PC-9 (cell line): ENCODE results near the gene RASGRF1. TPM values are rescaled to one million over a fixed set of nuclear protein-coding genes. Genes with fewer than 3 reads are reported as not detected.

ENCODE experiments used
- BruUV-seq: library from RNA; stranded (reverse); fragments of 400-500 nt; replicated peaks from 2 replicates; lab custom pipeline; 2021; lab: Mats Ljungman, UMichigan
- CTCF ChIA-PET: fragments of 300-600 bp; sonication (Branson Sonifier 250); formaldehyde crosslinking; loops from one replicate; lab custom pipeline; 2022; ENCODE audit warnings: antibody characterized with exemption; lab: Charles Lee
- POLR2A ChIA-PET: fragments of 300-600 bp; sonication (Branson Sonifier 250); formaldehyde crosslinking; loops from one replicate; lab custom pipeline; 2022; ENCODE audit warnings: antibody characterized with exemption; ENCODE audit not compliant: unreplicated experiment; lab: Charles Lee
- DNase-seq, 2 experiments: peaks; one replicate each; pipeline versions ENCODE4 v3.0.0 to v3.0.0-alpha.2; 2015 to 2022; ENCODE audit warnings: mixed read lengths in 1 of 2
- H2AFZ ChIP-seq: fragments of 200-600 bp; sonication (generic); 2 replicates; pipeline ENCODE4 v1.8.1; 2017; ENCODE audit warnings: antibody characterized with exemption
- H3F3A ChIP-seq: fragments of 200-600 bp; sonication (generic); 2 replicates; pipeline ENCODE4 v1.8.1; 2017; ENCODE audit warnings: antibody characterized with exemption, mild to moderate bottlenecking, low read depth; ENCODE audit not compliant: insufficient read depth
- H3K27ac ChIP-seq: fragments of 200-600 bp; sonication (generic); 2 replicates; pipeline ENCODE4 v1.6.1; 2016; ENCODE audit warnings: mixed run types
- H3K27me3 ChIP-seq: fragments of 200-600 bp; sonication (generic); 2 replicates; pipeline ENCODE4 v1.6.1; 2016; ENCODE audit warnings: low read depth, mixed run types; ENCODE audit not compliant: insufficient read depth
- H3K36me3 ChIP-seq: fragments of 200-600 bp; sonication (generic); 2 replicates; pipeline ENCODE4 v1.6.1; 2016; ENCODE audit warnings: low read depth, mixed run types
- H3K4me1 ChIP-seq: fragments of 200-600 bp; sonication (generic); replicated peaks from 2 replicates; pipeline ENCODE4 v1.6.1; 2016; ENCODE audit warnings: mixed run types; ENCODE audit not compliant: insufficient read depth
- H3K4me2 ChIP-seq: fragments of 200-600 bp; sonication (generic); 2 replicates; pipeline ENCODE4 v1.6.1; 2017; ENCODE audit warnings: mixed run types
- H3K4me3 ChIP-seq: fragments of 200-600 bp; sonication (generic); 2 replicates; pipeline ENCODE4 v1.6.1; 2016; ENCODE audit warnings: mixed run types
- H3K79me2 ChIP-seq: fragments of 200-600 bp; sonication (generic); 2 replicates; pipeline ENCODE4 v1.6.1; 2017; ENCODE audit warnings: low read depth, mixed run types
- H3K9me2 ChIP-seq: fragments of 200-600 bp; sonication (generic); 2 replicates; pipeline ENCODE4 v1.8.1; 2017; ENCODE audit warnings: mild to moderate bottlenecking; ENCODE audit not compliant: insufficient read depth
- H3K9me3 ChIP-seq: fragments of 200-600 bp; sonication (generic); 2 replicates; pipeline ENCODE4 v1.8.1; 2016; ENCODE audit warnings: low read depth; ENCODE audit not compliant: insufficient read depth
- H4K20me1 ChIP-seq: fragments of 200-600 bp; sonication (generic); 2 replicates; pipeline ENCODE4 v1.8.1; 2017; ENCODE audit not compliant: insufficient read depth
- EZH2 ChIP-seq: fragments of 200-600 bp; sonication (generic); IDR thresholded peaks from 2 replicates; pipeline ENCODE4 v1.8.0; 2017; ENCODE audit warnings: antibody characterized with exemption, low read depth
- intact Hi-C: fragments of 100-400 bp; cut with micrococcal nuclease; formaldehyde crosslinking; loops from one replicate; pipeline ENCODE4 v1.10.0; 2022; ENCODE audit not compliant: unreplicated experiment
- total RNA-seq: library from RNA; stranded (reverse); gene quantifications from 2 replicates; pipeline ENCODE4 v1.2.3, GENCODE V29; 2021
- TF ChIP-seq, protein P1 (sequence below): fragments of 200-600 bp; sonication (generic); conservative IDR thresholded peaks from 2 replicates; pipeline ENCODE4 v1.6.1; 2017; ENCODE audit warnings: mixed run types, antibody characterized with exemption, mild to moderate bottlenecking, moderate library complexity

Gene RASGRF1
- total RNA-seq, 1 experiment from 2014 or later, result 6.0 TPM

DNA sequence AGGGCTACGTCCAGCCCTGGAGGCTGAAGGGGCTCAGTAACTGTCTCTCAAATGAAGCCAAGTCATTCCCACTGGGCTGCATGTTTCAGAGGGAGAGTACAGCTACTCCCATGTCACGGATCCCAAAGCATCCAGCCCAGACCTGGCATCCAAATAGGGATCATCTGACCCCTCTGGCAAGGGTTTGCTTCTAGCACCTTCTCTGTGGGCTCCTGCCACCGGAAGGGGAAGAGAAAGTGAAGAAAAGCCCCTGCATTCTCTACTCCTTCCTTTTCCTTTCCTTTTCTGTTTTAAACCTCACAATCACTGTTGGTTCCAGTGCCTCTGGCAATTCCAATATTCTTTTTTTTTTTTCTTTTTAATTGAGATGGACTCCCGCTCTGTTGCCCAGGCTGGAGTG, 81.2 kb downstream of the RASGRF1 start:
- ChIA-PET POLR2A (no interaction called here), CTCF (no interaction called here)
- no TSS peak for BruUV-seq

DNA sequence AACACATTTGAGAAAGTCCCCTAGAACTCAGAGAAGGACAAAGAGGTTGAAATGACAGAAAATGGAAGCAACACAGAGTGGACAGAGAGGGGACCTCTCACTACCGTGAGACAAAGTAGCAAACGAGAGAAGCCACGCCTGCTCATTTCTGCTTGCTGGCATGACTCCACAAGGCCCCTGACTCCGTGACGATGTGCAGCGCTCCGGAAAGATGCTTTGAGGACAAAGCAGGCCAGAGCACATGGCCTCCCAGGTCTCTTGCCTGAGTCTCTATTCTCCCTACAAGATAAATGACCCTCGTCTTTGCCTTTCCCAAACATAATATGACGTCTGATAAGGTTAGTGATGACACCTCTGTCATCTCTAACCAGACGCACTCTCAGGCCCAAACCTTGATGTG, 81.9 kb downstream of the RASGRF1 start:
- Histone ChIP-seq H3K27me3 (no peaks in the 10 kb centered on the region), H3K27ac (no peak overlapping the region), H3K36me3 (no peaks in the 10 kb centered on the region), H3K4me2 (no peak overlapping the region), H4K20me1 (no peaks in the 10 kb centered on the region), H3K4me1 (peaks cover 19% of the 10 kb centered on the region), H2AFZ (no peak overlapping the region), H3K9me3 (no peaks in the 10 kb centered on the region), H3F3A (no peaks in the 10 kb centered on the region; the same call in 1 of the 2 replicates), H3K79me2 (no peaks in the 10 kb centered on the region), H3K4me3 (no peak overlapping the region), H3K9me2 (no peaks in the 10 kb centered on the region)
- TF ChIP-seq, protein P1, sequence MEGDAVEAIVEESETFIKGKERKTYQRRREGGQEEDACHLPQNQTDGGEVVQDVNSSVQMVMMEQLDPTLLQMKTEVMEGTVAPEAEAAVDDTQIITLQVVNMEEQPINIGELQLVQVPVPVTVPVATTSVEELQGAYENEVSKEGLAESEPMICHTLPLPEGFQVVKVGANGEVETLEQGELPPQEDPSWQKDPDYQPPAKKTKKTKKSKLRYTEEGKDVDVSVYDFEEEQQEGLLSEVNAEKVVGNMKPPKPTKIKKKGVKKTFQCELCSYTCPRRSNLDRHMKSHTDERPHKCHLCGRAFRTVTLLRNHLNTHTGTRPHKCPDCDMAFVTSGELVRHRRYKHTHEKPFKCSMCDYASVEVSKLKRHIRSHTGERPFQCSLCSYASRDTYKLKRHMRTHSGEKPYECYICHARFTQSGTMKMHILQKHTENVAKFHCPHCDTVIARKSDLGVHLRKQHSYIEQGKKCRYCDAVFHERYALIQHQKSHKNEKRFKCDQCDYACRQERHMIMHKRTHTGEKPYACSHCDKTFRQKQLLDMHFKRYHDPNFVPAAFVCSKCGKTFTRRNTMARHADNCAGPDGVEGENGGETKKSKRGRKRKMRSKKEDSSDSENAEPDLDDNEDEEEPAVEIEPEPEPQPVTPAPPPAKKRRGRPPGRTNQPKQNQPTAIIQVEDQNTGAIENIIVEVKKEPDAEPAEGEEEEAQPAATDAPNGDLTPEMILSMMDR, result no peak
- intact Hi-C loops, result no loop called here
- no peak for DNase-seq
- BruUV-seq, result no TSS peak
- ChIA-PET POLR2A (no interaction called here), CTCF (no interaction called here)

More for the DNA sequence above, 81.2 kb downstream of the RASGRF1 start:
- Histone ChIP-seq H3K79me2 (no peaks in the 10 kb centered on the region), H3F3A (no peaks in the 10 kb centered on the region; the same call in 1 of the 2 replicates), H2AFZ (no peak overlapping the region), H3K27ac (no peak overlapping the region), H4K20me1 (no peaks in the 10 kb centered on the region), H3K9me2 (no peaks in the 10 kb centered on the region), H3K4me1 (peaks cover 12% of the 10 kb centered on the region), H3K4me2 (no peak overlapping the region), H3K4me3 (no peak overlapping the region), H3K27me3 (no peaks in the 10 kb centered on the region), H3K9me3 (no peaks in the 10 kb centered on the region), H3K36me3 (no peaks in the 10 kb centered on the region)
- no peak for DNase-seq
- TF ChIP-seq EZH2, result no peak
- TF ChIP-seq, protein P1, result no peak
- intact Hi-C loops, result no loop called here

- intact Hi-C loops, result no loop called here
- TF ChIP-seq, protein P1, result peak; percentile 35; the same call in 1 of the 2 replicates
- no peak for TF ChIP-seq EZH2
- ChIA-PET POLR2A (no interaction called here), CTCF (interaction anchor here (0.5 kb wide), 1 partner anchor 60 kb away, joined by 3 read pairs; no protein-coding TSS in a partner anchor)
- H3K9me2 ChIP-seq, result no peaks in the 10 kb centered on the region
- no peak overlapping the region for H3K27ac ChIP-seq
- H3K4me1 ChIP-seq, result peaks cover 27% of the 10 kb centered on the region
- H4K20me1 ChIP-seq, result no peaks in the 10 kb centered on the region
- no peak overlapping the region for H2AFZ ChIP-seq
- H3K9me3 ChIP-seq, result no peaks in the 10 kb centered on the region
- H3F3A ChIP-seq, result no peaks in the 10 kb centered on the region; the same call in 1 of the 2 replicates
- H3K27me3 ChIP-seq, result no peaks in the 10 kb centered on the region
- no peaks in the 10 kb centered on the region for H3K79me2 ChIP-seq
- no TSS peak for BruUV-seq
- H3K4me3 ChIP-seq, result no peak overlapping the region
- no peaks in the 10 kb centered on the region for H3K36me3 ChIP-seq
- no peak overlapping the region for H3K4me2 ChIP-seq
- DNase-seq, result no peak
Observed at GRCh38 chr15:79007066-79007465, 83.5 kb downstream of the RASGRF1 start.
